ENCODE measurements around the gene POLD4. TPM values are rescaled to one million over a fixed set of nuclear protein-coding genes. Genes with fewer than 3 reads are reported as not detected.
"Not testable (repeated sequence)": the region's sequence is repeated elsewhere in the genome, so short reads cannot be mapped to it uniquely, and the experiment has no call there.

Gene POLD4
- 100 to 1,000 TPM in 3 of 4 donors, 10 to 100 TPM in 1; 74.3 to 329 (median 272) TPM for total RNA-seq

DNA sequence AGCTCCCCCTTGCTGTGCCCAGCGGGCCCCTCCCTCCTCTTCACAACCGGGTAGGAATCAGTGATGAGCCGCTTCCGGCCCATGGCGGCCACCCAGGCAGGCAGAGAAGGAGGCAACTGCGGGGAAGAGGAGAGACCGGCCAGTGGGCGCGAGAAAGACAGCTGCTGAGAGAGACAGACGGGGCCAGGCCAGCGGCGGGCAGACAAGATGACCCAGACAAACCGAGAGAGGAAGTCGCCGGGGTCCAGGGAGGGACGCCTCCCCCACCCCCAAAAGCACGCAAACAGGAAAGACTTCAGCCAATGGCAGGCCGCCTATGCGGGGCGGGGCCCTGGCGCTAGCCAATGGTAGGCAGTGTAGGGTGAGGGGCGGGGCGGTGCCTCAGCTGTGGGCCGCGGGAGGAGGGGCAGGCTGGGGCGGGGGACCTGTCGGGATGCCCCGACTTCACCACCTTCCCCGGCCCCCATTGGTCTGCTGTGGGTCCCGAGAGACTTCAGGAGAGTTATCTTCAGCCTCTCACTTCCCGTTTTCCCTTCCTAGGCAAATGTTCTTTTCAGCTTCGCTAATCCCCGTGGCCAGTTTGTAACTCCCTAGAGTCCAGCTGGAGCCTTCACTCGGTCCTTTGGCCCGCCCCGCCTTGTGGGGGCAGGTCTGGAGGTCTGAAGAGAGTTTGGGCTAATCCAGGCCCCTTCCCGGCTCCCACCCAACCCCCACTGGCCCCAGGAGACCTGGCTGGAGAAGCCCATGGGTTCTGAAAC is at the start of gene POLD4:
Gene POLD4, minus strand, starts transcription at position 230 of the 758 bp plus-strand sequence. Its CDS starts 147 bp downstream, at position 83.
- H3K4me1 ChIP-seq: peaks cover 9 to 65% (median 56%) of the 10 kb centered on the region in 4 donors
- peak; percentile 99 to 100 (median 99) for DNase-seq
- H3K4me3 ChIP-seq: peak within 1 kb of the TSS; percentile 64 to 79 (median 76)
- no peaks in the 10 kb centered on the region for H3K9me3 ChIP-seq
- peak; percentile 88 to 94 for TF ChIP-seq POLR2A (IDR thresholded peaks at IDR 0.05)
- TF ChIP-seq CTCF (IDR thresholded peaks at IDR 0.05): peak in 1 of 6 experiments; percentile 16
- no peaks in the 10 kb centered on the region for H3K27me3 ChIP-seq
- no peaks in the 10 kb centered on the region for H3K36me3 ChIP-seq
- H3K27ac ChIP-seq: peak within 1 kb of the TSS; percentile 98 to 100 (median 99)

DNA sequence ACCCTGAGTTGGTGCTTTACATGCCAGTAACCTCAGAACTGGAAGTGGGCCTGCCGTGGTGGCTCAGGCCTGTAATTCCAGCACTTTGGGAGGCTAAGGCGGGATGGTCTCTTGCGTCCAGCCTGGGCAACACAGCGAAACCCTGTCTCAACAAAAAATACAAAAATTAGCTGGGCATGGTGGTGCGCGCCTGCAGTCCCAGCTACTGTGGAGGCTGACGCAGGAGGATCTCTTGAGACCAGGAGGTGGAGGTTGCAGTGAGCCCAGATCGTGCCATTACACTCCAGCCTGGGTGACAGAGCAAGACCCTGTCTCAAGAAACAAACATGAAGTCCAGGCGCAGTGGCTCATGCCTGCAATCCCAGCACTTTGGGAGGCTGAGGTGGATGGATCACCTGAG is 49.7 kb upstream of the POLD4 start:
- H3K4me3 ChIP-seq: peak overlapping the region in 3 of 4 donors; percentile 50 to 70 (median 63)
- DNase-seq: peak in 1 of 3 donors; percentile 46

GRCh38 chr11:67402192-67402839 is 49.0 kb upstream of the POLD4 start:
- TF ChIP-seq POLR2A (IDR thresholded peaks at IDR 0.05): peak in 1 of 2 donors; percentile 29
- H3K4me1 ChIP-seq: peaks cover 0 to 47% (median 41%) of the 10 kb centered on the region in 4 donors
- peaks cover 0 to 26% (median 0%) of the 10 kb centered on the region in 3 donors for H3K36me3 ChIP-seq
- H3K27me3 ChIP-seq, H3K9me3 ChIP-seq: not testable (repeated sequence)
- peak overlapping the region; percentile 20 to 90 (median 83) for H3K4me3 ChIP-seq
- peak in 2 of 3 donors; percentile 56 to 61 for DNase-seq
- H3K27ac ChIP-seq: peak overlapping the region; percentile 91 to 98 (median 95)

More for the DNA sequence above, 49.7 kb upstream of the POLD4 start:
- Histone ChIP-seq H3K36me3 (peaks cover 0 to 18% (median 0%) of the 10 kb centered on the region in 3 donors), H3K27ac (peak overlapping the region; percentile 67 to 96 (median 92)), H3K4me1 (peaks cover 0 to 53% (median 46%) of the 10 kb centered on the region in 4 donors)
- H3K9me3 ChIP-seq, H3K27me3 ChIP-seq: not testable (repeated sequence)

DNA sequence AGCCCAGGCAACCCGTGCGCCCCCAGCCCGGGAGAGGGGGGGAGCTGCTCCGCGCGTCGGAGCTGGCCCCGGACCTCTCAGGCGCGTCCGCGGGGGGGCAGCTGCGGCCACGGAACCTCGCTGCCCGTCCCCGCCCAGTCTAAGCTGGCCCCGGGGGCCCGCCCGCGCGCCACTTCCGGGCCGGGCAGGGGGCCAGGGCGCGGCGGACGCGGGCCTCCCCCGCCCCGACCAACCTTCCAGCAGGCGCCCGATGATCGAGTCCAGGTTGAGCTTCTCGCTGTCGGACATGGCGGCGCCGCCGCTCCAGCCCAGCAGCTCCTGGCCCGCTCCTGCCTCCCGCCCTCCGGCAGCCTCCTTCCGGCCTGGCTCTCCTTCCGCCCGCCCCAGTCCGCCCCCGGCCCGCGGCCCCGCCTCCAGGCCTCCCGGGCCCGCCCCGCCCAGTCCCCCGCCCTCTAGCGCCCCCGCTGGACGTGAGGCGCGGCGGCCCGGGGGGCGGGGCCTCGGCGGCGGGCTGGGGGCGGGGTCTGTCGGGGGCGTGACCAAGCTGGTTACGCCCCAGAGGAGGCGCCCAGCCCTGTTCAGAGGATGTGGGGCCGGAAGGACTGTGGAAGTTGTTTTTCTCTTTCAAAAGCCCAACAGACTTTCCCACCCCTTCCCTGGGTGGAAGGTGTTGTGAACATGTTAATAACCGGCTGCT is 48.3 kb upstream of the POLD4 start, which contains the start of gene PPP1CA:
Gene PPP1CA, minus strand, starts transcription at position 364 of the 697 bp plus-strand sequence. Its CDS starts 76 bp downstream, at position 288.
- peak; percentile 87 to 96 (median 96) for DNase-seq
- TF ChIP-seq CTCF (IDR thresholded peaks at IDR 0.05): peak; percentile 15 to 76 (median 45)
- peak; percentile 81 to 85 for TF ChIP-seq POLR2A (IDR thresholded peaks at IDR 0.05)
- peaks cover 0 to 48% (median 40%) of the 10 kb centered on the region in 4 donors for H3K4me1 ChIP-seq

GRCh38 chr11:67400942-67401494 is 47.7 kb upstream of the POLD4 start:
- TF ChIP-seq POLR2A (IDR thresholded peaks at IDR 0.05) (no peak), CTCF (IDR thresholded peaks at IDR 0.05) (no peak)
- peak in 1 of 3 donors; percentile 49 for DNase-seq
- Histone ChIP-seq H3K27me3 (no peaks in the 10 kb centered on the region), H3K4me3 (peak overlapping the region; percentile 81 to 97 (median 88)), H3K9me3 (no peaks in the 10 kb centered on the region), H3K4me1 (peaks cover 0 to 51% (median 35%) of the 10 kb centered on the region in 4 donors), H3K36me3 (peaks cover 0 to 39% (median 0%) of the 10 kb centered on the region in 3 donors), H3K27ac (peak overlapping the region; percentile 91 to 98 (median 95))

More for the DNA sequence above, 48.3 kb upstream of the POLD4 start, which contains the start of gene PPP1CA:
- peak within 1 kb of the TSS; percentile 81 to 97 (median 88) for H3K4me3 ChIP-seq
- peak within 1 kb of the TSS; percentile 91 to 98 (median 95) for H3K27ac ChIP-seq
- no peaks in the 10 kb centered on the region for H3K27me3 ChIP-seq
- H3K9me3 ChIP-seq: no peaks in the 10 kb centered on the region
- peaks cover 0 to 33% (median 0%) of the 10 kb centered on the region in 3 donors for H3K36me3 ChIP-seq
